Glomerular endothelial cell (primary cell): Measurements from ENCODE around the gene MYBPC3. TPM values are rescaled to one million over a fixed set of nuclear protein-coding genes. Genes with fewer than 3 reads are reported as not detected.
"Not testable (repeated sequence)": the region's sequence is repeated elsewhere in the genome, so short reads cannot be mapped to it uniquely, and the experiment has no call there.

Experiments used
- DNase-seq: peaks from one replicate; pipeline ENCODE4 v3.0.0-alpha.2; 2011; ENCODE audit warnings: low read depth, low spot score; ENCODE audit errors: extremely low read depth
- total RNA-seq: library from RNA; depleted of rRNA; stranded (reverse); fragments of >200 nt; gene quantifications from 2 replicates; pipeline ENCODE4 v1.2.3, GENCODE V29; 2015

The MYBPC3 gene
- total RNA-seq, 1 donor from 2014 or later, result not detected

DNA sequence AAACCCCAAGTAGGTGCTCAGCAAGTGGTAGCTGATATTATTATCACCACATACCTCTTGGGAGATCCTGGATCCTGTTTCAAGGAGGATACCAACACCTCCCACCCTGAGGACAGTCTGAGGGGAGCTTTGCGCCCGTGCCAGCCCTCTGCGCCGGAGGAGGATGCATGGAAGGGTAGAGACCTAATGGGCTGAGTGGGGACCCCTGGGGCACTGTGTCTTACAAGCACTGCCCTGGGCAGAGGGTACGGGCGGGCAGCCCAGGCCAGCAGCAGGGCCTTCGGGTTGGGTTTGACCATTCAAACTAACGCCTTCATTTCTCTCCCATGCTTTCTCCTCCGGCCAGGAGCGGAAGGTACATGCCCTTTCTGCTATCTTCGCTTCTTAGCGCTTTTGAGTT, 26.3 kb downstream of the MYBPC3 start:
- DNase-seq, result no peak

DNA sequence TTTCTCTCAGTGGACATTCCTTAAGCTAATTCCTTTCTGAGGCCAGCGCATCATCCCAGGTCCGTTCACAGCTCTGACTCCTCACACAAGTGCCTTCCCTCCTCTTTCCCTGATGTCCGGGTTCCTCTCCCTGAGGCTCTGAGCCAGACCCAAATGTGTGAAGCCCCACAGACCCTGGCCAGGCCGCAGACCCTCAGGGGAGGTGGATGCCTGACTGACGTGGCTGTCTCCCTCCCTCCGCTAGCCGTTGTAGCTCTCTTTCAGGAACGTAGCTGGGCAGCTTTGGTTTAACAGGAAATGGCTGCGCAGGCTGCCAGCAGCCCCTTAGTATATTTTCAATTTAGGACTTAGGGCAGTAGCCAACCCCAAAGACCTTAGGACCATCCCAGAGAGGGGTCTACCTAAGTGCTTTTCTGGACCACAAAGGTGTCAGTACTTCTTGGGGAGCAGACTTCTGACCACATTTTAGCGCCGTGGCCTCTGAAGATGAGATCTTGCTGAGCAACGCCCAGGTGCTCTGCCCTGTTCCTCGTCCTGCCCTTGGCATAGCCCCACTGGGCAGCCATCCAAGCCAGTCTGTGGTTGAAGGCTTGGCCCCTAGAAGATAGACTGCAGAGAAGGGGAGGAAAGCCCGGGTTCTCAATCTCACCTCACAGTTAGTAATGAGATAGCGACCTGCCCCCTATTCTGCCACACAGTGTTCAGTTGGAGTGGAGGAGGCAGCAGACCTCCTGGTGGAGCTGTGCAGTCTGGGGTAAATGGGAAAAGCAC, 27.0 kb downstream of the MYBPC3 start:
- no peak for DNase-seq

DNA sequence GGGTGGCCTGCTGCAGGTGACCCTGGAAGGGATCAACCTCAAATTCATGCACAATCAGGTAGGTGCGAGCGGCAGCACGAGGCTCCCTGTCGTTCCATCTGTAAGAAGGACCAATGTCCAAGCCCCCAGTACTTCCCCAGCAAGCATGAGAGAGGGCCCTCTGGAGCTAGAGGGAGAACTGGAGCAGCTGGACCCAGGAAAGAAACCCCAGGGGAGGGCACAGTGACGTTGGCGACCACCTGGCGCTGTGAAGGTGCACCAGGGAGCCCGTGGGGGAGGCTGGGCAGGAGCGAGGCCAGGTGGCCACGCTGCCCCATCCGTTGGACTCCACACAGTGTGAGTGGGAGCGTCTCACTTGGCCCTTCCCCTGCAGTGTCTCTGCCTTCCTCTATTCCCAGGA, 28.0 kb downstream of the MYBPC3 start:
- DNase-seq, result no peak

DNA sequence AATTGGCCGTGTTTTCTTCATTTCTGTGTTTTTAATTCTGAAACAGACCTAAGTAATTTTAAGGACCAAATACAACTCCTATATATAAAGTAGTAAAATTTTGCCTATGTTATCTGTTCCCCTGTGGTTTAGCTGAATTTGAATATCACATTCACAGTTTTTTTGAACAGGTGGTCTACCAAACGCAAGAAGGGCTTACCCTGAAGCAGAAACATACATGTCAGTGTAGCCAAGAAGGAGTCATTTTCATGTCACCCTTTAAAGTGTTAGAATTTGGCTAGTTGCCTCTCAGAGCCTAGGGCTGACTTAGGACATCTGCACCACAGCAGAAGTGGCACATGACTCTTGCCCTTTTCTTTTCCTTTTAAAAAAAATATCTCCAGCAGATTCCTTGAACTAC, 34.3 kb downstream of the MYBPC3 start:
- DNase-seq, result no peak

DNA sequence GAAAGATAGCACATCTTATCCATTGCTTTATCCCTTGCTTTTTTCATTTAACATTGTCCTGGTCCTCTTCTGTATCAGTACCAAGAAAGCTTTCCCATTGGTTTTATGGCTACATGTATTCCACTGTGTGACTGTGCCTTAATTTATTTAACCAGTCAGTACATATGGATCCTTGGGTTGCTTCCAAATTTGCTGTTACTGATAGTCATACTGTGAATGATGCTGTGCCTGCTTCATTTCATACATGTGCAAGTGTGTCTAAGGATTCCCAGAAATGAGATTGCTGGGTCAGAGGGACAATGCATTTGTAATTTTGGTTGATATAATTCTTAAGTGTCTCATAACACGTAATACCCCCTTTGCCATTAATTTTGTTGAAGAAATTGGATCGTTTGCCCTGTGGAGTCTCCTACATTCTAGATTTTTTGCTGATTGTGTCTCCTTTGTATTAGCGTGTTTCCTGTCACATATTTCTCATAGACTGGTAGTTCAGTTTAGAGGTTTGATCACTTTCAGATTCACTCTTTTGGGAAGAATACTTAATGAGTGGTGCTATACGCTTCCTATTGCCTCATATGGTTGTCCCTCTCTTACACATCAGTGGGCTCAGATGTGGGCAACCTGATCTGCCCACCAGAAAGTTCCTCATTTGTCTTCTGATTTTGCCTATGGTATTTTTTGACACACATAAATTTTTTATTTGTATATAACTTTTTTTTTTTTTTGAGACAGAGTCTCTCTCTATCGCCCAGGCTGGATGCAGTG, 35.3 kb downstream of the MYBPC3 start:
- no peak for DNase-seq

DNA sequence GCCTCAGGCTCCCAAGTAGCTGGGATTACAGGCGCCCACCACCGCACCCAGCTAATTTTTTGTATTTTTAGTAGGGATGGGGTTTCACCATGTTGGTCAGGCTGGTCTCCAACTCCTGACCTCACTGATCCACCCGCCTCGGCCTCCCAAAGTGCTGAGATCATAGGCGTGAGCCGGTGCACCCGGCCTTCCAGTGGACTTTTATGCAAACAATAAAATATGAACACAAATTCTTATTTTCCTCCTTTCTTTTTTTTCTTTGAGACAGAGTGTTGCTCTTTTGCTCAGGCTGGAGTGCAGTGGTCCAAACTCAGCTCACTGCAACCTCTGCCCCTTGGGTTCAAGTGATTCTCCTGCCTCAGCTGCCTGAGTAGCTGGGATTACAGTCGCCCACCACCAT, 36.0 kb downstream of the MYBPC3 start:
- not testable (repeated sequence) for DNase-seq

DNA sequence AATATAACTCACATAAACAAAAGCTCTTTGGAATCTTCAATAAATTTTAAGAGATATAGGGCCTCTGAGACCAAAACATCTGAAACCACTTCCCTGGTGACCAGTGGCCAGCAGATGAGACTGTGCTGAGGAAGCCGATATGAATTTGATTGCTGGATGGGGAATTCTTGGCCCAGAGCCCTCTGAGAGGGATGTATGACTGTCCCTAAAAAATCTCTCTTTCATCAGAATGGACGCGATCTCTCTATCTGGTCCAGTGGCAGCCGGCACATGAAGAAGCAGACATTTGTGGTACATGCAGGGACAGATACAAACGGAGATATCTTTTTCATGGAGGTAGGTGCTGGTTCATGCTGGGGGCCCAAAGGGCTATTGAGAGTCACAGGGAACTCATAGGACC, 37.5 kb downstream of the MYBPC3 start:
- no peak for DNase-seq

DNA sequence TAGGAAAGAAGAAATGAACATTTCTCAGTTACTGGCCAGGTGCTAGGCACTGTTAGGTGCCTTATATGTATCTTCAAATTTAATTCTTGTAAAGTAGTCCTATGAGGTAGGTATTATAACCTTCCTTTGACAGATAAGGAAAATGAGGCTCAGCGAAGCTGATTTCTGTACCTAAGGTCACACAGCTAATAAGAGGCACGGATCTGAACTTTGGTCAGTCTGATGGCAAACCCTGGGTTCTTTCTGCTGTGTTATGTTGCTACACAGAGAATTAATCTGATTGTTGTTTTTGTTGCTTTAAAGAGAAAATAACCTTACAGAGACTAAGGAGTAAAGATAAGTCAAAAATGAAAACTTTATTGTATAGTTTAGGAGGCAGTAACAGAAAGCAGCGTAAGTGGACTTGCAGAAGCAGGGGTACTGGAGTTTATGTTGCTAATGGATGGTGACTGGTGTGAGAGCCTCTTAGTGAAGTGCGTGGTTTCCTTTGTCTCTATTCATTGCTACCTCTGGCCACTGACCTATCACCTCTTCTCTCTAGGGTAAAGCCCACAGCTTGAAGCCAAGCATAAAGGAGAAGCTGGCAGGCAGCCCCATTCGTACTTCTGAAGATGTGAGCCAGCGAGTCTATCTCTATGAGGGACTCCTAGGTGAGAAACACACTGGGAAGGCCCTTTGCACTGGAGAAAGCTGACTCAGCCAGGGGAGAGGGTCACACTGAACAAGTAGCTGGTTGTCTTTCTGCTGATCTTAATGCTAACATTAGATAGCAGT, 44.3 kb downstream of the MYBPC3 start:
- DNase-seq, result no peak

DNA sequence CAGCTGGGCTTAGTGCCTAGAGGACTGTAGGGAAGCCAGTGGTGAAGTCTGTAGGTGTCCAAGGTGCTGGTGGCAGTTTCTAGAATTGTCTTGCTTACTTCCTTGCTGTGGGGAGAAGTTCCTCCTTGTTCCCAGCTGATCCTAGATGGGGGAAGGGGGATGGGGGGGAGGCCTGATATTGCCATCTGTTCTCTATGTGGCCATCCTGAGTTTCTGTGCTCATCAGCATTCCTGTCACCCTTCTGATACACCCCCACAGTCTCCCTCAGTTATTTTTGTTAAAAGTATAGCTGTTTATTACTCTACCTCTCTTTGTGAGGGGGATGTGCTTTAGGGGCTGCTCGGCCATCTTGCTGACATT, 46.0 kb downstream of the MYBPC3 start:
- DNase-seq, result no peak

DNA sequence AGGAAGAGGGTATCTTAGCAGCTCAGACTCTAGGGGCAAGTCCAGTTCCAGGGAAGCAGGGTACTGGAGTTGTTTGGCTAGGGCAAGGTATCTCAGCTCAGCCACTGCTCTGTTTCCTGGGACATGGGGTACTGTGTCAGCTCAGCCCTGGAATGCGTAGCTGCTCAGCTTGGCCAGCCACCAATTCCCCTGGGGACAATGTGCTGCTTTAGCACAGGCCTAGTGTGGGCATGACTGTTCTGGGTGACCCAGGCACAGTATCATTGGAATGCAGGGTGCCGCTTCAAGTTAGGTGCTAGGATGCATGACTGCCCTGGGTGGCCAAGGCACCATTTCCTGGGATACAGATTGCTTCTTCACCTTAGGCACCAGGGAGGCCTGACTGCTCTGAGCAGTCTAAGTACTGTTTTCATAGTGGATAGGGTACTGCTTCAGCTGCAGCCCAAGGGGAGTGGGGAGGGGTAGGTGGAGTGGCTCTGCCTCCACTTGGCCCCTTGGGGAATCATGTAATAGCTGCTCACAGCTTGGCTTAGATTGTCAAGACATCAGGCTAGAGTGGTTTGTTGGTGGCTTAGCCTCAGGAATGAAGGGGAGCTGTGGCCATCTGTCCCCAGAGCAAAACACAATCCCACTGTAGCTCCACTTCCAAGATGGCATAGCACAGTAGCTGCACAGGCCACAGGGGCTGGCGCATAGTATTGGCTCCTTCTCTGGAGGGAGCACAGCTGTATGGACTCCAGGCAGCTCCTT, 46.6 kb downstream of the MYBPC3 start:
- DNase-seq, result no peak

DNA sequence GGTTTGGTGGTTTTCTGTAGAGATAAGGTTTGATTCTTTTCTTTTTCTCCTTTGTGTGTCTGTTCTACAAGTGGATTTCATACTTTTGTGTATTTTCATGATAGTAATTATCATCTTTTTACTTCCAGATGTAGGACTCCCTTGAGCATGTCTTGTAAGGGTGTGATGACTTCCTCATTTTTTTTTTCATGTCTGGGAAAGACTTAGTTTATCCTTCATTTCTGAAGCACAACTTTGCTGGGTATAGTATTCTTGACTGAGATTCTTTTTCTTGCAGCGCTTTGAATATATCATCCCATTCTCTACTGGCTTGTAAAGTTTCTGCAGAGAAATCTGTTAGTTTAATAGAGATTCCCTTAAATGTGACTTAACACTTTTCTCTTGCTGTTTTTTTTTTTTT, 49.6 kb downstream of the MYBPC3 start:
- no peak for DNase-seq

DNA sequence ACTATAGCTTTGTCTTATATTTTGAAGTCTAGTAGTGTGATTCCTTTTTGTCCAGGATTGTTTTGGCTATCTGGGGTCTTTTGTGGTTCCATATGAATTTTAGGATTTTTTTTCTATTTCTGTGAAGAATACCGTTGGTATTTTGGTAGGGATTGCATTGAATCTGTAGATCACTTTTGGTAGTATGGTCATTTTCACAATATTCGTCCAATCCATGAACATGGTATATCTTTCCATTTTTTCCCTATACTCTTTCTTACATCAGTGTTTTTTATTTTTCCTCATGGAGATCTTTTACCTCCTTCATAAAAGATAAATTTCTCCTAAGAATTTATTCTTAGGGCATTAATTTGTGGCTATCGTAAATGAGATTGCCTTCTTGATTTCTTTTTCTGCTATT, 53.4 kb downstream of the MYBPC3 start:
- no peak for DNase-seq

DNA sequence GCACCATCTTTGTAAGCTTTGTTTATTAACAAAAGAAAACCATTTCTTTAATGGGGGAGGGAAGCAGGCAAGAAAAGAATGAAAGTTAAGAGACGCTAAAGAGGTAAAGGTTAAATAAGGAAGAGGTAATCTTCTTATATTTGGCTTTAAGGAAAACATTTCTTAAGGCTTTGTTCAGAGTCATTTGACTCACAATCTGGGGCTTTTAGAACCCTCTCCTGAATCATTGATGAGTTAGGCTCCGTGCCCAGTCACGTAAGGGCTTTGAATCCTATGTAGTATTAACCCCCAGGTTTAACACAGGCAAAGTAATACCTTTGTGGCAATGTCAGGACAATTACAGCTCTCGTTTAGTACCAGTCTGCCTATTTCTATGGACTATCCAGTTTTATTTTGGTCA, 56.5 kb downstream of the MYBPC3 start:
- no peak for DNase-seq

DNA sequence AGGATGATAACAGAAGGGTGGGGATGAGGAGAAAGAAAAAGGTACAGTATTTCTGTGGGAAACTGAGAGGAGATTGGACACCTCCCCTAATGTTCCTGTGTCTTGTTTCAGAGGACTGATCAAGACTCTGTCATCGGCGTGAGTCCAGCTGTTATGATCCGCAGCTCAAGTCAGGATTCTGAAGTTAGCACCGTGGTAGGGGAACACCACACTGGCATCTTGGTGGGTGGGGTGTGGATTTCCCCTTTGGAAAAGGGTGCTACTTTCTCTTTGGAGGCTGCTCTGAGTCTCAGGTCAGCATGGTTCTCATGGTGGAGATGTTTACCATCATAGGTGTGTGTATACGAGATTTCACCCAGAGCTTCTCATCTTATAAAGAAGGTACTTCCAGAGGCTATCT, 57.1 kb downstream of the MYBPC3 start:
- no peak for DNase-seq

DNA sequence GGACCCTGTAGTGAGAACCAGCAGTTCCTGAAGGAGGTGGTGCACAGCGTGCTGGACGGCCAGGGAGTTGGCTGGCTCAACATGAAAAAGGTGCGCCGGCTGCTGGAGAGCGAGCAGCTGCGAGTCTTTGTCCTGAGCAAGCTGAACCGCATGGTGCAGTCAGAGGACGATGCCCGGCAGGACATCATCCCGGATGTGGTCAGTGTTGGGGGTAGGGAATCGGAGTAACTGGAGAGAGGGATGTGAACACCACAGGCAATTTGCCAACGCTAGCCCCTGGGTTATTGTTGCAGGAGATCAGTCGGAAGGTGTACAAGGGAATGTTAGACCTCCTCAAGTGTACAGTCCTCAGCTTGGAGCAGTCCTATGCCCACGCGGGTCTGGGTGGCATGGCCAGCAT, 62.6 kb downstream of the MYBPC3 start:
- no peak for DNase-seq

DNA sequence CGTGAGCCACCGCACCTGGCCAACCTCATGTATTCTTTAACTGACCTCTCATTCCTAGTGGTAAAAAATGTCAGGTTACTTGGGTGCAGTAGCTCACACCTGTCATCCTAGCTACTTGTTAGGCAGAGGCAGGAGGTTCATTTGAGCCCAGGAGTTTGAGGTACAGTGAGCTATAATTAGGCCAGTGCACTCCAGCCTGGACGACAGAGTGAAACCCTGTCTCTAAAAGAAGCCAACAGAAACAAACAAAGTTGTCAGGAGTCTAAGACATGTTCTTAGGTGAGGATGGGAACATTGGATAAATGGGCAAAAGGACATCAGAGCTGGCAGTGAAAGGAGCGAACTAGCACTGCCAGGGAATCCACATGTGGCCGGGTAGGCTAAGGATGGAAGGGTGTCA, 64.4 kb downstream of the MYBPC3 start:
- DNase-seq, result no peak

DNA sequence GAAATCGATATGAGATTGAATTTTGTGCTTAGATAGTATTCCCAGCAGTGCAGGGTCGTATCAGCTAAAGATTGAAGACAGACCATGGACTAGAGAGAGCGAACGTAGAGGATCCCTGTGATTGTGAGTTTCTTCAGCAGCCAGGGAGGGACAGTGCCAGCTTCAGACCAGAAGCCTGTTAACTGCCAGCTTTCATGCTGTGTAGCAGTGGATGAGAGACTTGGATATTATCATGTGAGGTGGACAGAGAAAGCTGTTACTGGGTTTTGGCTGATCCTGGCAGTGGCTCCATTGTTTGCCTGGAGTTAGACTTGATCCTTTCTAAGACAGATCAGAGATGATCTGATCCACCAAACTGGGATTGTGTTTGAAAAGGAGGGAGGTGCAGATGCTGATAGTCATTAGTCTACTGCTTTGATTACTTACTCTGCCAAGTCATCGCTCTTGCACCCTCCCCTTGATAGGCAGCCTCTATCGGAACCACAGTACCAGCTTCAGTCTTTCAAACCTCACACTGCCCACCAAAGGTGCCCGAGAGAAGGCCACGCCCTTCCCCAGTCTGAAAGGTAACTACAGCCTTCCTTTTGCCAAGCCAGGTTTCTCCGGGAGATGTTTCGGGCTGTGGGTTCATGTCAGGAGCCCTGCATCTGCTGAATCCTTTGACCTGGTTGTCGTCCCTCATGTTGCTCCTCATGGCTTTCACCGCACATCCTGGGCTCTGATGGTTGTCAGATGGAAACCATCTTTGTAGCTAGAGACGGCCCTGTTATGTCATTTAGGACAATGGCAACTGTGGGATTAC, 66.3 kb downstream of the MYBPC3 start:
- DNase-seq, result no peak

DNA sequence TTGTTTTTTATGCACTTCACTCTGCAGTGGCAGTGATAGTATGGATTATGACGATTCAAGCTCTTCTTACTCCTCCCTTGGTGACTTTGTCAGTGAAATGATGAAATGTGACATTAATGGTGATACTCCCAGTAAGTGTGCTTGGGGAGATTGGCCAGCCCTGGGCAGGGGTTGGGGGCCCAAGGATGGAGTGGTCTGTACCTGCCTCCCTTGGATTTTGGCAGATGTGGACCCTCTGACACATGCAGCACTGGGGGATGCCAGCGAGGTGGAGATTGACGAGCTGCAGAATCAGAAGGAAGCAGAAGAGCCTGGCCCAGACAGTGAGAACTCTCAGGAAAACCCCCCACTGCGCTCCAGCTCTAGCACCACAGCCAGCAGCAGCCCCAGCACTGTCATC, 68.4 kb downstream of the MYBPC3 start:
- no peak for DNase-seq

DNA sequence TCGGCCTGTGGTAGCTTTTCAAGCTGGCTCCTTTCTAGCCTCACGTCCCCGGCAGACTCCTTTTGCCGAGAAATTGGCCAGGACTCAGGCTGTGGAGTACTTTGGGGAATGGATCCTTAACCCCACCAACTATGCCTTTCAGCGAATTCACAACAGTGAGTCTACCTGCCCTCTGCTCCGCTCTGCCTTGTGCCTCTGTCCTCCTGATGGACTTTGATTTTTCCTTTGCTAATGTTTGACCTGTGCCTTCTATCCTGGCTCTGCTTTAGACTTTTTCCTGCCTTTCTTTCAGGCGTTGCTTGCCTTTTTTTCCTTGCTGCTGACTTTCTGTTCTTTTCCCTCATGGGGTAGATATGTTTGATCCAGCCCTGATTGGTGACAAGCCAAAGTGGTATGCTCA, 70.0 kb downstream of the MYBPC3 start:
- no peak for DNase-seq
